ENCODE data around the gene CD70. TPM values are rescaled to one million over a fixed set of nuclear protein-coding genes. Genes with fewer than 3 reads are reported as not detected.

CD70 gene
- total and polyA plus RNA-seq, 4 donors = not detected

DNA sequence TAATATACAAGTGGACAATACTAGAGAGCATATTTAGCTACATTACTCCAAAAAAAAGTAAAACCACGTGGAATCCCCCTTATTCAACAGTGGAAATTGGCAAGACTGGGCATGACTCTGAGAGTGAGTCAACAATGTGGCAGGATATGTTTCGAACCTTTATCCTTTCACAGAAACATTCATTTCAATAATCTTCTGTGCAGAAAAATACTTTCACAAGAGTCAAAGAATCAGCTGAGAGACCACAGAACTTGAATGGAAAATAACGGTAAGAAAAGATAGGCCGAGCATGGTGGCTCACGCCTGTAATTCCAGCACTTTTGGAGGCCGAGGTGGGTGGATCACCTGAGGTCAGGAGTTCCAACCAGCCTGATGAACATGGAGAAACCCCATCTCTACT is 25.1 kb upstream of the CD70 start:
- WGBS = 77% methylated on average over 6 of the region's 6 CpGs
- Histone ChIP-seq H3K9ac (ENCODE audit: low read depth in 1 of 2, low read length in 2 of 2) (no peak overlapping the region), H3K4me3 (ENCODE audit: low read depth in 1 of 3, low read length in 3 of 3) (no peak overlapping the region), H3K27ac (ENCODE audit: low read depth in 1 of 2, low read length in 2 of 2) (no peak overlapping the region), H3K9me3 (ENCODE audit: control insufficient read depth in 4 of 4, low read length in 3 of 4) (peaks cover 0 to 2% (median 0%) of the 10 kb centered on the region in 4 donors), H3K4me1 (ENCODE audit: control insufficient read depth in 4 of 4, insufficient read depth in 4 of 4, low read length in 3 of 4) (no peaks in the 10 kb centered on the region), H3K36me3 (ENCODE audit: control insufficient read depth in 4 of 4, insufficient read depth in 3 of 4, low read depth in 1 of 4, low read length in 3 of 4) (no peaks in the 10 kb centered on the region), H3K27me3 (ENCODE audit: control insufficient read depth in 4 of 4, insufficient read depth in 4 of 4, low read length in 3 of 4) (peaks cover 0 to 5% (median 1%) of the 10 kb centered on the region in 4 donors)
- TF ChIP-seq TAF1 (conservative IDR thresholded peaks at IDR 0.05) (no peak), FOXA1 (IDR thresholded peaks at IDR 0.05) (no peak), FOXA2 (IDR thresholded peaks at IDR 0.05) (no peak), NR2F2 (IDR thresholded peaks at IDR 0.05) (no peak)
- DNase-seq (ENCODE audit: low spot score) = no peak

DNA sequence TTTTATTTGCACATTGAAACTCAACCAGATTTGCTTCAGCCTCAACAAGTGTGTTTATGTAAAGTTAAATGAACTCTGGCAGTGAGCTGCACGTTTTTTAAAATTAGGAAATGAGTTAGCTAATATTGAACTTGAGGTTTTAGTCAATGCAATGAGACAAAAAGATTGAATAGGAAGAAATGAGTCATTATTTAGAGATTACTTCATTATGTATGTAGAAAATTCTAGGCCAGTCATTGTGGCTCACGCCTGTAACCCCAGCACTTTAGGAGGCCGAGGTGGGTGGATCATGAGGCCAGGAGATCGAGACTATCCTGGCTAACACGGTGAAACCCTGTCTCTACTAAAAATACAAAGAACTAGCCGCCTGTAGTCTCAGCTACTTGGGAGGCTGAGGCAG is 22.8 kb upstream of the CD70 start:
- no peak for DNase-seq (ENCODE audit: low spot score)
- Histone ChIP-seq H3K36me3 (ENCODE audit: control insufficient read depth in 4 of 4, insufficient read depth in 3 of 4, low read depth in 1 of 4, low read length in 3 of 4) (no peaks in the 10 kb centered on the region), H3K4me3 (ENCODE audit: low read depth in 1 of 3, low read length in 3 of 3) (no peak overlapping the region), H3K9ac (ENCODE audit: low read depth in 1 of 2, low read length in 2 of 2) (no peak overlapping the region), H3K27ac (ENCODE audit: low read depth in 1 of 2, low read length in 2 of 2) (no peak overlapping the region), H3K27me3 (ENCODE audit: control insufficient read depth in 4 of 4, insufficient read depth in 4 of 4, low read length in 3 of 4) (peaks cover 0 to 9% (median 2%) of the 10 kb centered on the region in 4 donors), H3K9me3 (ENCODE audit: control insufficient read depth in 4 of 4, low read length in 3 of 4) (peaks cover 0 to 2% (median 0%) of the 10 kb centered on the region in 4 donors), H3K4me1 (ENCODE audit: control insufficient read depth in 4 of 4, insufficient read depth in 4 of 4, low read length in 3 of 4) (no peaks in the 10 kb centered on the region)
- 76% methylated on average over 6 of the region's 6 CpGs for WGBS
- no peak for TF ChIP-seq HNF4A (conservative IDR thresholded peaks at IDR 0.05)
- TF ChIP-seq, protein P1, sequence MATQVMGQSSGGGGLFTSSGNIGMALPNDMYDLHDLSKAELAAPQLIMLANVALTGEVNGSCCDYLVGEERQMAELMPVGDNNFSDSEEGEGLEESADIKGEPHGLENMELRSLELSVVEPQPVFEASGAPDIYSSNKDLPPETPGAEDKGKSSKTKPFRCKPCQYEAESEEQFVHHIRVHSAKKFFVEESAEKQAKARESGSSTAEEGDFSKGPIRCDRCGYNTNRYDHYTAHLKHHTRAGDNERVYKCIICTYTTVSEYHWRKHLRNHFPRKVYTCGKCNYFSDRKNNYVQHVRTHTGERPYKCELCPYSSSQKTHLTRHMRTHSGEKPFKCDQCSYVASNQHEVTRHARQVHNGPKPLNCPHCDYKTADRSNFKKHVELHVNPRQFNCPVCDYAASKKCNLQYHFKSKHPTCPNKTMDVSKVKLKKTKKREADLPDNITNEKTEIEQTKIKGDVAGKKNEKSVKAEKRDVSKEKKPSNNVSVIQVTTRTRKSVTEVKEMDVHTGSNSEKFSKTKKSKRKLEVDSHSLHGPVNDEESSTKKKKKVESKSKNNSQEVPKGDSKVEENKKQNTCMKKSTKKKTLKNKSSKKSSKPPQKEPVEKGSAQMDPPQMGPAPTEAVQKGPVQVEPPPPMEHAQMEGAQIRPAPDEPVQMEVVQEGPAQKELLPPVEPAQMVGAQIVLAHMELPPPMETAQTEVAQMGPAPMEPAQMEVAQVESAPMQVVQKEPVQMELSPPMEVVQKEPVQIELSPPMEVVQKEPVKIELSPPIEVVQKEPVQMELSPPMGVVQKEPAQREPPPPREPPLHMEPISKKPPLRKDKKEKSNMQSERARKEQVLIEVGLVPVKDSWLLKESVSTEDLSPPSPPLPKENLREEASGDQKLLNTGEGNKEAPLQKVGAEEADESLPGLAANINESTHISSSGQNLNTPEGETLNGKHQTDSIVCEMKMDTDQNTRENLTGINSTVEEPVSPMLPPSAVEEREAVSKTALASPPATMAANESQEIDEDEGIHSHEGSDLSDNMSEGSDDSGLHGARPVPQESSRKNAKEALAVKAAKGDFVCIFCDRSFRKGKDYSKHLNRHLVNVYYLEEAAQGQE (IDR thresholded peaks at IDR 0.05) = no peak
- TF ChIP-seq, protein P2, sequence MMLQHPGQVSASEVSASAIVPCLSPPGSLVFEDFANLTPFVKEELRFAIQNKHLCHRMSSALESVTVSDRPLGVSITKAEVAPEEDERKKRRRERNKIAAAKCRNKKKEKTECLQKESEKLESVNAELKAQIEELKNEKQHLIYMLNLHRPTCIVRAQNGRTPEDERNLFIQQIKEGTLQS (IDR thresholded peaks at IDR 0.05) = no peak
- TF ChIP-seq FOXA1 (IDR thresholded peaks at IDR 0.05) = no peak
- no peak for TF ChIP-seq RXRA (IDR thresholded peaks at IDR 0.05)
- TF ChIP-seq NR2F2 (IDR thresholded peaks at IDR 0.05) = no peak
- no peak for TF ChIP-seq TAF1 (conservative IDR thresholded peaks at IDR 0.05)
- no peak for TF ChIP-seq EGR1 (IDR thresholded peaks at IDR 0.05; ENCODE audit: low read depth in 2 of 2)
- TF ChIP-seq, protein P3, sequence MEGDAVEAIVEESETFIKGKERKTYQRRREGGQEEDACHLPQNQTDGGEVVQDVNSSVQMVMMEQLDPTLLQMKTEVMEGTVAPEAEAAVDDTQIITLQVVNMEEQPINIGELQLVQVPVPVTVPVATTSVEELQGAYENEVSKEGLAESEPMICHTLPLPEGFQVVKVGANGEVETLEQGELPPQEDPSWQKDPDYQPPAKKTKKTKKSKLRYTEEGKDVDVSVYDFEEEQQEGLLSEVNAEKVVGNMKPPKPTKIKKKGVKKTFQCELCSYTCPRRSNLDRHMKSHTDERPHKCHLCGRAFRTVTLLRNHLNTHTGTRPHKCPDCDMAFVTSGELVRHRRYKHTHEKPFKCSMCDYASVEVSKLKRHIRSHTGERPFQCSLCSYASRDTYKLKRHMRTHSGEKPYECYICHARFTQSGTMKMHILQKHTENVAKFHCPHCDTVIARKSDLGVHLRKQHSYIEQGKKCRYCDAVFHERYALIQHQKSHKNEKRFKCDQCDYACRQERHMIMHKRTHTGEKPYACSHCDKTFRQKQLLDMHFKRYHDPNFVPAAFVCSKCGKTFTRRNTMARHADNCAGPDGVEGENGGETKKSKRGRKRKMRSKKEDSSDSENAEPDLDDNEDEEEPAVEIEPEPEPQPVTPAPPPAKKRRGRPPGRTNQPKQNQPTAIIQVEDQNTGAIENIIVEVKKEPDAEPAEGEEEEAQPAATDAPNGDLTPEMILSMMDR (IDR thresholded peaks at IDR 0.05; ENCODE audit: low read depth, low read length, missing input control) = no peak
- TF ChIP-seq, protein P4, sequence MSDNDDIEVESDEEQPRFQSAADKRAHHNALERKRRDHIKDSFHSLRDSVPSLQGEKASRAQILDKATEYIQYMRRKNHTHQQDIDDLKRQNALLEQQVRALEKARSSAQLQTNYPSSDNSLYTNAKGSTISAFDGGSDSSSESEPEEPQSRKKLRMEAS (IDR thresholded peaks at IDR 0.05) = no peak
- TF ChIP-seq SP1 (IDR thresholded peaks at IDR 0.05) = no peak
- TF ChIP-seq, protein P5, sequence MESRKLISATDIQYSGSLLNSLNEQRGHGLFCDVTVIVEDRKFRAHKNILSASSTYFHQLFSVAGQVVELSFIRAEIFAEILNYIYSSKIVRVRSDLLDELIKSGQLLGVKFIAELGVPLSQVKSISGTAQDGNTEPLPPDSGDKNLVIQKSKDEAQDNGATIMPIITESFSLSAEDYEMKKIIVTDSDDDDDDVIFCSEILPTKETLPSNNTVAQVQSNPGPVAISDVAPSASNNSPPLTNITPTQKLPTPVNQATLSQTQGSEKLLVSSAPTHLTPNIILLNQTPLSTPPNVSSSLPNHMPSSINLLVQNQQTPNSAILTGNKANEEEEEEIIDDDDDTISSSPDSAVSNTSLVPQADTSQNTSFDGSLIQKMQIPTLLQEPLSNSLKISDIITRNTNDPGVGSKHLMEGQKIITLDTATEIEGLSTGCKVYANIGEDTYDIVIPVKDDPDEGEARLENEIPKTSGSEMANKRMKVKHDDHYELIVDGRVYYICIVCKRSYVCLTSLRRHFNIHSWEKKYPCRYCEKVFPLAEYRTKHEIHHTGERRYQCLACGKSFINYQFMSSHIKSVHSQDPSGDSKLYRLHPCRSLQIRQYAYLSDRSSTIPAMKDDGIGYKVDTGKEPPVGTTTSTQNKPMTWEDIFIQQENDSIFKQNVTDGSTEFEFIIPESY (IDR thresholded peaks at IDR 0.05) = no peak
- no peak for TF ChIP-seq YY1 (IDR thresholded peaks at IDR 0.05)
- no peak for TF ChIP-seq FOXA2 (IDR thresholded peaks at IDR 0.05)
- TF ChIP-seq HNF4G (IDR thresholded peaks at IDR 0.05) = no peak

Data from liver (tissue), 9 donors.